NT2/D1 (cell line): ENCODE measurements around the gene SYNDIG1.

Source experiments
- DNase-seq: peaks from one replicate; pipeline ENCODE4 v3.0.0-alpha.2; 2011; ENCODE audit warnings: low read depth, low spot score
- H3K27me3 ChIP-seq: 2 replicates; pipeline ENCODE4 v1.6.0; 2011; ENCODE audit warnings: mild to moderate bottlenecking; ENCODE audit not compliant: insufficient read length, insufficient read depth
- H3K36me3 ChIP-seq: 2 replicates; pipeline ENCODE4 v1.6.1; 2011; ENCODE audit warnings: mild to moderate bottlenecking, low read length, mixed read lengths; ENCODE audit not compliant: insufficient read depth, insufficient read length
- H3K4me1 ChIP-seq: 2 replicates; pipeline ENCODE4 v1.5.1; 2011; ENCODE audit not compliant: insufficient read depth, insufficient read length
- H3K4me3 ChIP-seq: 2 replicates; pipeline ENCODE4 v1.5.1; 2011; ENCODE audit warnings: low read depth; ENCODE audit not compliant: insufficient read length
- H3K9ac ChIP-seq: 2 replicates; pipeline ENCODE4 v1.6.0; 2011; ENCODE audit warnings: low read depth; ENCODE audit not compliant: insufficient read length
- H3K9me3 ChIP-seq: 2 replicates; pipeline ENCODE4 v1.5.1; 2011; ENCODE audit warnings: mild to moderate bottlenecking, low read length; ENCODE audit not compliant: insufficient read depth
- SUZ12 ChIP-seq: IDR thresholded peaks from 2 replicates; pipeline ENCODE4 v1.6.1; 2011; ENCODE audit not compliant: insufficient read length, insufficient read depth; ENCODE audit errors: extremely low read depth
- YY1 ChIP-seq: IDR thresholded peaks from 2 replicates; pipeline ENCODE4 v1.6.1; 2011; ENCODE audit not compliant: insufficient read length, insufficient read depth
- ZNF274 ChIP-seq: IDR thresholded peaks from 2 replicates; pipeline ENCODE4 v1.6.1; 2011; ENCODE audit warnings: mild to moderate bottlenecking, low read depth, low read length

The SYNDIG1 gene

DNA sequence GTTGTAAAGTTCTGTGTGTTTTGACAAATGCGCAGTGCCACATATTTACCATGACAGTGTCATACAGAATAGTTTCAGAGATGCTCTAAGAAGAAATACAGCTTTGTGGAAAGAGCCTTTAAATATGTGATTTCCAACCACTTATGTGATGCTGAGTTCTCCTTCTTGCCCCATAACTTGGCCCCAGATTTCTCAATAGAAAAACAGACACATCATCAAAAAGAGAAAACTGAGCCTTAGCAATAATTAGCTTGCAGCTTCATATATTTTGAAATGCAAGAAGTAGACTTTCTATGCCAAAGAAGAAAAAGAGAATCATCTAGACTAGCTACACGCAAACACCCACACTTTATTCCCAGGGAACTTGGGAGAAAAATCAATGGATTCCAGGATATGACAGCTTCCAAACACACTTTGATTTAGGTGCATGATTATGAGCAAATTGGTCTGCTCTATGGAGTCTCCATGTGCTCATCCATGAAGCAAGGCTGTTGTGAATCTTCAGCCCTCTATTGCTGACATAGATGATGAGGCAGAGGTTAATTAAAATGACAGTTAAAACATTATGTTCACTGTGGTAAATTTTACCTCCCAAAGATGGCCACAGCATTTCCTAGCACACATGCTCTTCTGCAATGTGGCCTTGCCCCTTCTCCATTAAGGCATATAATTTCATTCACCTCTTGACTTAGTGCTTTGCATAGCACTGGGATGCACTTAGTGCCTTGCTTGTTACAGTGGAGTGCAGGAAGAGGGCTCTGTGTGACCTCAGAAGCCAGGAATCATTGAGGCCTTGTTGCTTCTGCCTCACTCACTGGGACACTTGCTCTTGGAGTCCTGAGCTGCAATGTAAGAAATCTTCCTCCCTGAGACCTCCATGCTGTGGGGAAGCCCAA is 174.6 kb downstream of the SYNDIG1 start:
- H3K4me1 ChIP-seq = no peaks in the 10 kb centered on the region
- H3K36me3 ChIP-seq = no peaks in the 10 kb centered on the region
- H3K9ac ChIP-seq = no peak overlapping the region
- H3K27me3 ChIP-seq = no peaks in the 10 kb centered on the region
- H3K9me3 ChIP-seq = no peaks in the 10 kb centered on the region
- TF ChIP-seq YY1 = no peak
- TF ChIP-seq SUZ12 = no peak
- TF ChIP-seq ZNF274 = no peak
- no peak overlapping the region for H3K4me3 ChIP-seq
- no peak for DNase-seq

DNA sequence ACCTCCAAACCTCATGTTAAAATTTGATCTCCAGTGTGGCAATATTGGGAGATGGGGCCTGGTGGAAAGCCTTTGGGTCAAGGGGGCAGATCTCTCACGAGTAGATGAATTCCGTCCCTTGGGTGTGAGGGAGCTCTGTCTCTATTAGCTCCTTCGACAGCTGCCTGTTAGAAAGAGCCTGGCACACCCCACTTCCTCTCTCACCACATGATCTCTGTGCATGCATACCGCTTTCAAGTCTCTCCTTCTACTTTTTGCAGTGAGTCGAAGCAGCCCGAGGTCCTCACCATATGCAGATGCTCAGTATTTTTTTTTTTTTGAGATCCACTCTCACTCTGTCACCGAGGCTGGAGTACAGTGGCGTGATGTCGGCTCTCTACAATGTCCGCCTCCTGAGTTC is 176.9 kb downstream of the SYNDIG1 start:
- TF ChIP-seq SUZ12 = no peak
- H3K4me3 ChIP-seq = no peak overlapping the region
- H3K27me3 ChIP-seq = no peaks in the 10 kb centered on the region
- no peak overlapping the region for H3K9ac ChIP-seq
- H3K4me1 ChIP-seq = no peaks in the 10 kb centered on the region
- no peak for DNase-seq
- H3K36me3 ChIP-seq = no peaks in the 10 kb centered on the region
- H3K9me3 ChIP-seq = no peaks in the 10 kb centered on the region

DNA sequence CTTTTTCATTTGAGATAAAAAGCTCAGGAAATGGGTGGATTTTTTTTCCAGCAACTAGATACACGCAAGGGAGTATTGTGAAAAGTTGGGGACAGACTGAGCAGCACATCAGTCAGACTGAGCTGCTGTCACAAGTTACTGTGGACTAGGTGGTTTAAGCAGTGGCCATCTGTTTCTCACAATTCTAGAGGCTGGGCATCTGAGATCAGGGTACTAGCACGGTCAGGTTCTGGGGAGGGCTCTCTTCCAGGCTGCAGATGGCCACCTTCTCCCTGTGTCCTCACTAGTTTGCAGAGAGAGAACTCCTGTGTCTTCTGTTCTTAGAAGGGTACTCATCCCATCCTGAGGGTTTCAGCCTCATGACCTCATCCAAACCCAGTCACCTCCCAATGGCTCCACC is 178.3 kb downstream of the SYNDIG1 start:
- no peaks in the 10 kb centered on the region for H3K27me3 ChIP-seq
- H3K4me1 ChIP-seq = no peaks in the 10 kb centered on the region
- H3K4me3 ChIP-seq = no peak overlapping the region

DNA sequence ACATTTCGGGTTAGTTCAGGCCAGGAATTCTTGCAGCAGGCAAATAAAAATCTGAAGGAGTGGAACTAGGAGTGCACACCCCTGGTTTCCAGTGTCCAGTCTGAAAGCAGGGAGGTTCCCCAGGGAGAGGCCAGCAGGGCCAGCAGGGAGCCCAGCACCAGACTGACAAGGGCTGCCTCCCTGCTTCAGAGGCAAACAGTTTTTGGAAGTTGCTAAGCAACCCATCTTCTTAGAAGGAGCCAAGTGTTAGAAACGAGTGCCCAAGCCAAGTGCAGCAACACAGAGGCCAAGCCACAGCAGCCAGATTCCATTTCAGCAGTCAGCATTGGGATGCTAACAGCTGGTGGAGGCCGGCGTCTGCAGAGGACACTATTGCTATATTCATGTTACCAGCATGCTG is 179.1 kb downstream of the SYNDIG1 start:
- DNase-seq = no peak
- TF ChIP-seq ZNF274 (no peak), YY1 (no peak), SUZ12 (no peak)
- Histone ChIP-seq H3K27me3 (no peaks in the 10 kb centered on the region), H3K9ac (no peak overlapping the region), H3K36me3 (no peaks in the 10 kb centered on the region), H3K4me1 (peaks cover 3% of the 10 kb centered on the region), H3K9me3 (no peaks in the 10 kb centered on the region), H3K4me3 (no peak overlapping the region)

More for the DNA sequence above, 178.3 kb downstream of the SYNDIG1 start:
- Histone ChIP-seq H3K9ac (no peak overlapping the region), H3K36me3 (no peaks in the 10 kb centered on the region), H3K9me3 (no peaks in the 10 kb centered on the region)
- TF ChIP-seq SUZ12 (no peak), ZNF274 (no peak), YY1 (no peak)
- DNase-seq = no peak

DNA sequence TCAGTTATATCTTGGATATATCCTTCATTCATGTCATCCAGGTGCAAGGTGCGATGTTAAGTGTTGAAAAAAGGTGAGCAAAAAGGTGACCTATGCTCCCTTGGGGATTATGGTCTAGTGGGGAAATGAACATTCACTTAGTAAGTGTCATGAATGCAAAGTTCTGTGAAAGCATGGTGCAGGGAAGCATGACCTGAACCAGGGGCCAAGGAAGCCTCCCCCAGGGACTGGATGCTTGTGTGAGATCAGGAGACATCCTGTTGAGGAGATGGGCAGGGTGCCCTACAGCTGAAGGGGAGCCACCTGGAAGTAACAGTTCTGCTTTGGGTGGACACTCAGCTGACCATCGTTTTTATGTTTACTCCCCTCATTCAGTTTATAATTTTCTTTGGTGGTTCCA is 179.5 kb downstream of the SYNDIG1 start:
- H3K9me3 ChIP-seq = no peaks in the 10 kb centered on the region
- peaks cover 3% of the 10 kb centered on the region for H3K4me1 ChIP-seq
- H3K4me3 ChIP-seq = no peak overlapping the region
- H3K27me3 ChIP-seq = no peaks in the 10 kb centered on the region
- no peak for TF ChIP-seq SUZ12
- TF ChIP-seq ZNF274 = no peak
- no peak for TF ChIP-seq YY1
- no peaks in the 10 kb centered on the region for H3K36me3 ChIP-seq
- DNase-seq = no peak
- no peak overlapping the region for H3K9ac ChIP-seq

DNA sequence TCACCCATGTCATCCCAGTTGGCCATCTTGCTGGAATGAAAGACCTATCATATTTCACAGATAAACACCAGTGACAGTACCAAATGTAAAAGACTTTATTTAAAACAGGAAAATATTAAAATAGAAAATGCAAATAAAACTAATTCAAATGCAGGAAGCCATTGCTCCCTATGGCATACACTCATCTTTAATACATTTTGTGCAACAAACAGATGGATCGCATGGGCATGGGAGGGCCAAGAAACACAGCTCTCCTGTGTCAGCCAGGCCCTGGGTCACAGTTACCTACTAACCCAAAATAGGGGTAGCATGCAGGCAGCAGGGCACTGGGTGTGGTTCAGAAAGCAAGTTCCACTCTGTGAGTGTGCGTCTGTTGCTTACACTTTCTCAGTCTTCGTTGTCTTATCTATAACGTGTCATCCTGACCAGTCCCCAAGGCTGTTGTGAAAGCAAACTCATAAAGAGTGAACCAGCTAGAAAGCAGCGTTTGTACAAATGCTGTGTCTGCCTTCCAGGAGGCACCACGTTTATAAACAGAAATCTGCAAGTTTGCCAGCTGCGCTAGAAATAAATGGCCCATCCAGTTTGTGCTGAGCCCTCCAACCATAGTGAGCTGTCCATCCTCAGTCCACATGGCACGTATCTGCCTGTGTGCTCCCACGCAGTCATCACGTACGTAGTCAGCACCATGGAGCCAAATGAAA is 180.5 kb downstream of the SYNDIG1 start:
- H3K9me3 ChIP-seq = no peaks in the 10 kb centered on the region
- H3K27me3 ChIP-seq = no peaks in the 10 kb centered on the region
- H3K4me3 ChIP-seq = no peak overlapping the region
- TF ChIP-seq ZNF274 (no peak), YY1 (no peak), SUZ12 (no peak)
- no peaks in the 10 kb centered on the region for H3K36me3 ChIP-seq
- DNase-seq = no peak
- peaks cover 3% of the 10 kb centered on the region for H3K4me1 ChIP-seq
- no peak overlapping the region for H3K9ac ChIP-seq

DNA sequence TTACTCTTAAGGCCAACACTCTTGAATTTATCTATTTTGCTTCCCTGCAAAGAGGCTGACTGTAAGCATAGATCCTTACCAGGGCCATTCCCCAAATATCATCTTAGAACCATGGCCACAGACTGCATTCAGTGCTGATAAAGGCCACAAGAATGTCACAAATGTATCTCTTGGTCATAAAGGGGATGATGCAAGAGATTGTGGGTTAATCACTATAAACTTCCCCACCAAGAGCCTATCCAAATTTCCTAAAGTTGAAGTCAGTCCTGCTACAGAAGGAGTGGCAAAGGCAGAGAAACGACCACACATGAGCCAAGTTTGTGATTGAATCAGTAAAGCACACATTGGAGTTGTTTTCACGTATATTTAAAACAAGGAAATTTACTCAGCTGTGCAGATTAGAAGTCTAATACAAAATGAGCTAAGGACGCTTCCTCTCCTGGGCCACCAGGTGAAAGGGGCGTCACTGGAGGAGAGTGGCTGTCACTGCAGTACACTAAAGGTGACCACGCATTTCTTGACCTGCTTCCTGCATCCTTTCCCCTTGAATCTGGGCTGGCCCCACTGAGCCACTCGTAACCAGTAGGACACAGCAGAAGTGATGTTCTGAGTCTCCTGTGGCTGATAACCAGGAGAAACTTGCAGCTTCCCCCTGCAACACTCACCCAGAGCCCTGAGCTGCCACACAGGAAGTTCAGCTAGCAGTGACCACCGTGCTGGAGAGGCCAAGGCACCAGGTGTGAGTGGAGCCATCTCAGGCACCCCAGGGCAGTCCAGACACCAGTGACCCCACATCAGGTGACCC is 181.9 kb downstream of the SYNDIG1 start:
- Histone ChIP-seq H3K27me3 (no peaks in the 10 kb centered on the region), H3K9ac (no peak overlapping the region), H3K4me1 (peaks cover 3% of the 10 kb centered on the region), H3K4me3 (no peak overlapping the region), H3K36me3 (no peaks in the 10 kb centered on the region), H3K9me3 (no peaks in the 10 kb centered on the region)
- TF ChIP-seq YY1 = no peak
- TF ChIP-seq SUZ12 = no peak
- TF ChIP-seq ZNF274 = no peak
- DNase-seq = no peak
